Fibroblast of lung (primary cell): ENCODE results near the gene DSTN. TPM values are rescaled to one million over a fixed set of nuclear protein-coding genes. Genes with fewer than 3 reads are reported as not detected.

Source experiments
- DNase-seq, 2 donors: peaks; one replicate each; pipeline versions ENCODE4 v3.0.0 to v3.0.0-alpha.2; 2010; ENCODE audit warnings: low read depth in 2 of 2
- H2AFZ ChIP-seq: 2 replicates; pipeline ENCODE4 v1.5.1; 2012; ENCODE audit warnings: low read length, control low read depth, inconsistent platforms
- H3K27ac ChIP-seq: 2 replicates; pipeline ENCODE4 v1.5.1; 2011; ENCODE audit warnings: low read length, control low read depth; ENCODE audit not compliant: insufficient read depth
- H3K27me3 ChIP-seq: 2 replicates; pipeline ENCODE4 v1.5.1; 2011; ENCODE audit warnings: mild to moderate bottlenecking, low read length; ENCODE audit not compliant: control insufficient read depth, insufficient read depth
- H3K36me3 ChIP-seq: 2 replicates; pipeline ENCODE4 v1.5.1; 2011; ENCODE audit warnings: low read length; ENCODE audit not compliant: control insufficient read depth, insufficient read depth
- H3K4me1 ChIP-seq: 2 replicates; pipeline ENCODE4 v1.5.1; 2011; ENCODE audit warnings: low read length; ENCODE audit not compliant: control insufficient read depth, insufficient read depth; ENCODE audit errors: extremely low read depth
- H3K4me2 ChIP-seq: 2 replicates; pipeline ENCODE4 v1.5.1; 2011; ENCODE audit warnings: low read length, control low read depth; ENCODE audit not compliant: insufficient read depth; ENCODE audit errors: extremely low read depth
- H3K4me3 ChIP-seq, 4 experiments: fragments of 200-600 bp in 1 of 4; sonication (generic) in 1 of 4; replicated peaks in 1 of 4; 2 replicates each; pipeline ENCODE4 v1.5.1; 2011 to 2016; ENCODE audit warnings: low read length in 4 of 4, low read depth in 3 of 4, mild to moderate bottlenecking in 3 of 4, control low read depth in 2 of 4, inconsistent platforms in 1 of 4, mixed read lengths in 1 of 4; ENCODE audit not compliant: insufficient read depth in 1 of 4; ENCODE audit errors: control extremely low read depth in 1 of 4
- H3K79me2 ChIP-seq: 2 replicates; pipeline ENCODE4 v1.5.1; 2012; ENCODE audit warnings: mild to moderate bottlenecking, low read length, inconsistent platforms; ENCODE audit not compliant: control insufficient read depth, insufficient read depth
- H3K9ac ChIP-seq: 2 replicates; pipeline ENCODE4 v1.5.1; 2011; ENCODE audit warnings: mild to moderate bottlenecking, low read length, control low read depth; ENCODE audit not compliant: insufficient read depth
- H3K9me3 ChIP-seq: 2 replicates; pipeline ENCODE4 v1.5.1; 2012; ENCODE audit warnings: low read depth, low read length; ENCODE audit not compliant: control insufficient read depth, insufficient read depth
- H4K20me1 ChIP-seq: 2 replicates; pipeline ENCODE4 v1.5.1; 2011; ENCODE audit warnings: low read length; ENCODE audit not compliant: control insufficient read depth, insufficient read depth; ENCODE audit errors: extremely low read depth
- EZH2 ChIP-seq: IDR thresholded peaks from 2 replicates; pipeline ENCODE4 v1.5.1; 2012; ENCODE audit warnings: low read length, control low read depth, mild to moderate bottlenecking; ENCODE audit errors: missing control alignments
- polyA plus RNA-seq, 2 donors: library from polyadenylated mRNA; depleted of rRNA in 1 of 2; stranded (reverse) in 1 of 2; unstranded in 1 of 2; fragments of >200 nt; gene quantifications; 2 replicates each; pipeline ENCODE4 v1.2.1, GENCODE V29; 2011 to 2012; ENCODE audit warnings: missing spikeins in 1 of 2
- total RNA-seq: library from RNA; depleted of rRNA; stranded (reverse); fragments of >200 nt; gene quantifications from 2 replicates; pipeline ENCODE4 v1.2.1, GENCODE V29; 2014
- TF ChIP-seq, protein P1 (sequence below), 2 donors: IDR thresholded peaks in 1 of 2; conservative IDR thresholded peaks in 1 of 2; 1 replicate in 1 of 2; 2 replicates in 1 of 2; pipeline ENCODE4 v1.5.1; 2011 to 2012; ENCODE audit warnings: low read length in 2 of 2, control low read depth in 1 of 2, inconsistent platforms in 1 of 2, low read depth in 1 of 2, mild to moderate bottlenecking in 1 of 2

DSTN gene
- total and polyA plus RNA-seq, 2 donors (not counting 1 experiment from before 2014, with no cell fraction given): 289 to 737 TPM

DNA sequence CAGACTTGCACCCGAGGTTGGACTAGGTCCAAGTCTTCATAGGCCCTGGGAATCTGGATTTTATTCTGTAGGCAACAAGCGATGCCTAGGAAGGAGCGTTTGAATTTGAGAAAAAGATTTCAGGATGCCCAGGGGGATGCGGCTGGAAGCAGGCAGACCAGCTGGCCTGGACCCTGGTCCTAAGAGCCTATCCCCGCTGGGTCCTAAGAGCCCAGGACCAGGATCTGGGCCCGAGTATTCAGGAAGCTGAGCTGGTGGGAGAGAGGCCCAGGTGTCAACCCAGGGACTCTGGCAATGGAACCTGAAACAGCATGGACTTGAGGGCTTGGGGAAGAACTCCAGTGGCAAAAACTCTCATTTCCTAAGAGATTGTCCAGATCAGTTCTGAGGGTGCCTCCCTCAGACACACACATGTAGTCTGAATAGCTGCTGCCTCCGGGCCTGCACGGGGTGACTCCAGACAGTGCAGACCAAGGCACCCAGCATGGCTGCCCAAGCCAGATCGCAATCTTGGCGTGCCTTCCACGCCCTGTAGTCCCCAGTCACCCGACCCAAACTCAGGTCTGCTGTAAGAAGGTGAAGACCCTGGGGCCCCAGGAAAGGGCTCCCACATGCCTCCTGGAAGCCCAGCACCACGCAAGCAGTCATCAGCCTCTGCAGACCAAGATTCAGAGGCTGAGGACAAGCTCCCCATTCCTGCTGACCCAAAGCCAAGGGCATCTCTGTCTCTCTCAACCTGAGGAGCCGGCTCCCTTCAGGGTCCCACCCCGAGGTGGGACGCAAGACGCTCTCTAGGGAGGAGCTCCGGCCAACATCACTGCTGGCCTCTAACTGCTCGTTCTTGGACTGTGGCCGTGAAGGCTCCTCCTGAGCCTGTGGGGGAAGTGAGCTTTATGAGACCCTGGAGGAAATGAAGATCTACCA is 77.8 kb downstream of the DSTN start:
- peaks cover 19% of the 10 kb centered on the region for H3K4me1 ChIP-seq
- peaks cover 2% of the 10 kb centered on the region for H4K20me1 ChIP-seq
- H3K79me2 ChIP-seq: peaks cover 92% of the 10 kb centered on the region
- H2AFZ ChIP-seq: no peak overlapping the region
- no peak for DNase-seq
- no peak overlapping the region for H3K9ac ChIP-seq
- no peak overlapping the region for H3K27ac ChIP-seq
- no peaks in the 10 kb centered on the region for H3K27me3 ChIP-seq
- no peak overlapping the region for H3K4me3 ChIP-seq
- H3K4me2 ChIP-seq: no peak overlapping the region
- H3K9me3 ChIP-seq: no peaks in the 10 kb centered on the region
- peaks cover 11% of the 10 kb centered on the region for H3K36me3 ChIP-seq
- TF ChIP-seq, protein P1, sequence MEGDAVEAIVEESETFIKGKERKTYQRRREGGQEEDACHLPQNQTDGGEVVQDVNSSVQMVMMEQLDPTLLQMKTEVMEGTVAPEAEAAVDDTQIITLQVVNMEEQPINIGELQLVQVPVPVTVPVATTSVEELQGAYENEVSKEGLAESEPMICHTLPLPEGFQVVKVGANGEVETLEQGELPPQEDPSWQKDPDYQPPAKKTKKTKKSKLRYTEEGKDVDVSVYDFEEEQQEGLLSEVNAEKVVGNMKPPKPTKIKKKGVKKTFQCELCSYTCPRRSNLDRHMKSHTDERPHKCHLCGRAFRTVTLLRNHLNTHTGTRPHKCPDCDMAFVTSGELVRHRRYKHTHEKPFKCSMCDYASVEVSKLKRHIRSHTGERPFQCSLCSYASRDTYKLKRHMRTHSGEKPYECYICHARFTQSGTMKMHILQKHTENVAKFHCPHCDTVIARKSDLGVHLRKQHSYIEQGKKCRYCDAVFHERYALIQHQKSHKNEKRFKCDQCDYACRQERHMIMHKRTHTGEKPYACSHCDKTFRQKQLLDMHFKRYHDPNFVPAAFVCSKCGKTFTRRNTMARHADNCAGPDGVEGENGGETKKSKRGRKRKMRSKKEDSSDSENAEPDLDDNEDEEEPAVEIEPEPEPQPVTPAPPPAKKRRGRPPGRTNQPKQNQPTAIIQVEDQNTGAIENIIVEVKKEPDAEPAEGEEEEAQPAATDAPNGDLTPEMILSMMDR (conservative IDR thresholded peaks at IDR 0.05 in 1 of 2, IDR thresholded peaks at IDR 0.05 in 1 of 2; ENCODE audit: low read depth in 1 of 2, low read length in 2 of 2): no peak
- no peak for TF ChIP-seq EZH2

DNA sequence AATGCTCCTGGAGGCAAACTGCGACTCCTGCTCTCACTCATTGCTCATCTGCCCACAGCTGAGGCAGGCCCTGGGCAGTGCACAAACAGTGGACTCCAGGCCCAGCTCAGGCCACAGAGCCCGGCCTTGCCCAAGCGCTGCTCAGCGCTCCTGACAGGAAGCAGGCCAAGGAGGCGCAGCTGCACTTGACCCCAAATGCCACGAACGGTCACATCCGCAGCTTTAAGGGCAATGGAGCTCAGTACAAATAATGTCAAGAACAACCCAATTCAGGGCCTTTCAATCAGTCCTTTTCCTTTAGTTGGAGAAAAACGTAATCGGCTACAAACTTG is 78.4 kb downstream of the DSTN start:
- H2AFZ ChIP-seq: no peak overlapping the region
- DNase-seq: no peak
- peaks cover 2% of the 10 kb centered on the region for H4K20me1 ChIP-seq
- peaks cover 92% of the 10 kb centered on the region for H3K79me2 ChIP-seq
- H3K9me3 ChIP-seq: no peaks in the 10 kb centered on the region
- TF ChIP-seq EZH2: no peak
- TF ChIP-seq, protein P1 (conservative IDR thresholded peaks at IDR 0.05 in 1 of 2, IDR thresholded peaks at IDR 0.05 in 1 of 2; ENCODE audit: low read depth in 1 of 2, low read length in 2 of 2): no peak
- H3K4me2 ChIP-seq: no peak overlapping the region
- no peak overlapping the region for H3K9ac ChIP-seq
- H3K36me3 ChIP-seq: peaks cover 10% of the 10 kb centered on the region
- no peak overlapping the region for H3K4me3 ChIP-seq
- peaks cover 20% of the 10 kb centered on the region for H3K4me1 ChIP-seq
- H3K27me3 ChIP-seq: no peaks in the 10 kb centered on the region
- no peak overlapping the region for H3K27ac ChIP-seq

DNA sequence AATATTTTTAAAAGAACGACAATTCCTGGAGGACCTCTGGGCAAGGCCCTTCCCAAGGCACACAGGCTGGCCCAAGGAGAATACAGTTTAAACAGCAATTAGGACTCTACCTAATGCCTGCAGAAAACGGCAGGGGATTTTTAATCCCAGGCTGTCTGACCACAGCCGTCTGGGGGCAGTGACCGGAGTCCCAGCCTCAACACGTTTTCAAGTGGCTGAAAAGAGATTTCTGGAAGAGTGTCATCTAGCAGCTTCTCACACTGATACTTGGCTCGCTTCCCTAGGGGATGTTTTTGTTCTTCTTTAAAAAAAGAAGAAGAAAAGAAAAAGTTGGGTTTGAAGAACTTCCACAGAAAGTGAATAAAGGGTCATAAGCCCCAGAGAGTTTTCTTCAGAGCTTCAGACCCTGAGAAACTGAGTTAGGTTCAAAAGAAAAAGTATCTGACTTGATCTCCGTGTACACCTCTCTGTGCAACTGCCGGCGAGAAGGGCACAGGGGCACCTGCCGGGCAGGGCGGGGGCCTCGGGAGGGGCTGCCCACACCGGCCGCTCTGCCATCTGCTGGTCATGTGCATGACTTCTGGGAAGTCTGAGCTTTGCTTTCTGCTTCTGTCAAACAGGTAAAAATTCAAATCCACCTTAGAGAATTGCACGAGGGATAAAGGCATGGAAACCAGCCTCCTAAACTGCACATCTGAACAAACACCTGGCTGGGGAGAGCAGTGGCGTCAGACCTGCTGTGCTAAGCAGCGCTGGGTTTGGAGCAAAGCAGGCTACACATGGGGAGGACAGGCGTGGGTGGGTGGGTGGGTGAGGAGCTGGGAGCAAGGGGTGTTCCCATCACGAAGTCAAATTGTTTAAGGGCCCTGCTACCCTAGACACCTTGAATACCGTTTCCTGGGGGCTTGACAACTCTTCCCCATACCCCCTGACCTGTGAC is 79.2 kb downstream of the DSTN start:
- H4K20me1 ChIP-seq: peaks cover 2% of the 10 kb centered on the region

More for the DNA sequence above, 79.2 kb downstream of the DSTN start:
- Histone ChIP-seq H3K4me3 (no peak overlapping the region), H3K27me3 (no peaks in the 10 kb centered on the region), H3K79me2 (peaks cover 90% of the 10 kb centered on the region), H3K36me3 (peaks cover 10% of the 10 kb centered on the region), H3K9me3 (no peaks in the 10 kb centered on the region), H3K27ac (no peak overlapping the region), H3K4me1 (peaks cover 20% of the 10 kb centered on the region), H3K9ac (no peak overlapping the region), H3K4me2 (no peak overlapping the region), H2AFZ (no peak overlapping the region)
- TF ChIP-seq, protein P1 (conservative IDR thresholded peaks at IDR 0.05 in 1 of 2, IDR thresholded peaks at IDR 0.05 in 1 of 2; ENCODE audit: low read depth in 1 of 2, low read length in 2 of 2): peak; percentile 17 to 28
- no peak for TF ChIP-seq EZH2
- no peak for DNase-seq
